Kasumi-1 (cell line): ENCODE data around the gene IL37.
"Not testable (repeated sequence)": the region's sequence is repeated elsewhere in the genome, so short reads cannot be mapped to it uniquely, and the experiment has no call there.

ENCODE experiments used
- DNase-seq, 2 experiments: peaks; one replicate each; lab custom pipeline; 2025; lab: John Stamatoyannopoulos, UW

IL37 gene

DNA sequence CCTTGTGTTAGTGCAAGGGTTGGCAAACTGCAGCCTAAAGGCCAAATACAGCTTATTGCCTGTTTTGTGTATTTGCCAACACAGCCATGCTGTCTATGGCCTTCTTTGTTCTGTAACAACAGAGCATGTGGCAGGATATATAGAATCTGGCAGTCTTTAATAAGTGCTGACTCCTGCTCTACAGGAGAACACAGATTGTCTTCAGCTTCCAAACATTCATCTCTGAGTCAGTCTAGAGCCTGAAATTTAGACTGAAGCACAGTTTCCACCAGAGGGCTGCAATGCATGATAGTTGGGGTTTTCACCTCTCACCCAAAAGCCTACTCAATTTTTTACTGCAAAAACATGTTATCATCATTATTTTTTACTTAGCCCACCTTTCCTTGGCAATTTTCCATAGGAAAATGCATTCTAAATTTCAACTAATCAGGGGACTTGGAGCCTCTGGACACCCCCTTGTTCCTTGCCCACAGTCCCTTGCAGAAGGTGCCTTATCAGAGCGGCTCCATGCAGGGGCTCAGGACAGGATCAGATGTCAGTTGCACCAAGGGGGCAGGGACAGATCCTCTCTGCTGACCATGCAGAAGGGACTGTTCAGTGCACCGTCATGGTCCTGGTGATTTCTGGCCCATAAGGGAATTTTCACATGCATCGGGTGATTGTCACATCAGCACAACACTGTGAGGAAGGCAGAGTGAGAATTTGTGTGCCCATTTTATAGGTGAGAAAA lies 12.4 kb downstream of the IL37 start:
- no peak for DNase-seq

DNA sequence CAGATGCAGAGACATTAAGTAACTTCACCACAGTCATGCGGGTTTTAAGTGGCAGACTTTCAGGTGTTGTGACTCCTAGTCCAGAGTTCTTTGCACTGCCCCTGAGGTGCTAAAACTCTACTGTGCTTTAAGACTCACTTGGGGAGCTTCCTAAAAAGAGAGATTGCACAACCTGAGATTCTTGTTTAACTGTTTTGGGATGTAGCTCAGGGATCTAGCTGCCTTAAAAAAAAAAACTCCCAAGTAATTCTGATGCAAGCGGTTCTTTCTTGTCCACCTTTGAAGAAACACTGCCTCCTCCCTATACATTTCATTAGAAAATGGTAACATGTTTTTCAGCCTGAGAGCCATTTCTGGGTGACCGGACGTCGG lies 13.0 kb downstream of the IL37 start:
- no peak for DNase-seq

DNA sequence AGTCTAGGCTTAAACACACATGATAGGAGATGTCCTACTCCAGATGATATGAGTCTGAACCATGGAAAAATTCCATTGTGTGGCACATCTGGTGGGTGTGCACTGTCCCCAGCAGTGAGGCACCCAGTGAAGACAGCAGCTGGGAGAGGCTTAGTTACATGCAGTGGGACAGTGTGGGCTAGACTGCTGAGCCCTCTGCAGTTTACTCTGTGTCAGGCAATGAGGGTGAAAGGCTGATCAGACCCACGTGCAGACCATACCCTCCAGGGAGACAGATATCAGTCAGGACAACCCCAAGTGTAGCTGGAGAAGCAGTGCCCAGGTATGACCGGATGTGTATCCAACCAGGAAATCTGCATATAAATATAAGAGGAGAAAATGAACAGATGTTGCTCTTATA lies 13.4 kb downstream of the IL37 start:
- no peak for DNase-seq

DNA sequence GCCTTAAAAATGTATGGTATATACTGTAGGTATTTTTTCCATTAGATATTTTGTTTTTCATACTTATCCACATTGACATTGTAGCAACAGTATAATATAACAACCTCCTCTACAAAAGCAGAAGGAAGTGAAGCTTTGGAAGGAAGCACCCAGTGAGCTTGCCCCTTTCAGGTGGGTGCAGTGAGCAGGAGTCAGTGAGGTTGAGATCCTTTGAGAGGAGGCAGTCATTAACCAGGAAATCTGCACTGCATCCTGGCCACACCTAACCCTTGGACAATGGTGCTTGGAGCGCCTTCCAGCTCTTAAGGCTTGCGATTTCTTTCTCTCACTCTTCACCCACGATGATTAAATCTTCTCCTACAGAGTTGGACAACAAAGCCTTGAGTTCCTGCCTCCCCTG lies 13.9 kb downstream of the IL37 start:
- peak; percentile 24 to 46 for DNase-seq

DNA sequence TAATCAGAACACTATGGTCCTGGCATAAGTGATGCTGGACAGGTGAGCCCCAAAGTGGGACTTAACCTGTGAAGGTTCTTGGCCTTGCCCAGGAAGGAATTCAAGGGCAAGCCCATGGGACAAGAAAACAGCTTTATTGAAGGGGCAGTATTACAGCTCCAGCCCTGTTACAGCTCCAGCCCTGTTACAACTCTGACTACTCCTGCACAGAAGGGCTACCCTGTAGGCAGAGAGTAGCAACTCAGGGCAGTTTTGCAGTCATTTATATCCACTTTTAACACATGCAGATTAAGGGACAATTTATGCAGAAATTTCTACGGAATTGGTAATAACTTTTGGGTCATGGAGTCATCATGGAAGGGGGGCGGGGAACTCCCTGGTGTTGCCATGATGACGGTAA lies 15.7 kb downstream of the IL37 start:
- DNase-seq: no peak

DNA sequence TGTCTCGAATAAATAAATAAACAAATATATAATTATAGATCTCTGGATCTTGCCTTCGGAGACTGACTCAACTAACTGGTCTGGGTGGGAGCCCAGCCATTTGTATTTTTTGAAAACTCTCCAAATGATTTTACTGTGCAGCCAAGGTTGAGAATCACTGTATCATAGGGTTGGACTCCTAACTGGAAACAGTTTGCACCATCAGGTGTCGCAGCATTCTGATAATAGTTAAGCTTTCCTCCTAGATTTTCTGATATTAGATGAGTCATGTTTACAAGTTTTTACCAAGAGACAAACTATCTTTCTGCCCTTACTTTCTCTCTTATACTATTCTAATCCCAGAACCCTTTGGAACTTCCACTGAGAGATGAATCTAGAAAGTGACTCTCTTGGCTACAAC lies 16.8 kb downstream of the IL37 start:
- no peak for DNase-seq

DNA sequence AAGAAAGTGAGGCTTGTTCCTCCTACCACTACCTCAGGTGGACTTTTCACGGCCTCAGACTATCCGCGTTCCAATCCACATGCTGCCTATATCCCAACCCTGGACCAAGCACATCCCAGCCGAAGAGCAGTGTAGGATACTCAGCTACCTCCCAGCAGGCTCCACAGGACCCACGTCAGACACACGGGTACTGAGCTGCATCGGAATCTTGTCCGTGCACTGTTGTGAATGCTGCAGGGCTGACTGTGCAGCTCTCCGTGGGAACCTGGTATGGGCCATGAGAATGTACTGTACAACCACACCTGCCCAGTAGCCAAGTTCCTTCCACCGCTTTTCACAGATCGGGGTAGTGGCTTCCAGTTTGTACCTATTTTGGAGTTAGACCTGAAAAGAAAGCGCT lies 22.3 kb downstream of the IL37 start:
- DNase-seq: no peak

DNA sequence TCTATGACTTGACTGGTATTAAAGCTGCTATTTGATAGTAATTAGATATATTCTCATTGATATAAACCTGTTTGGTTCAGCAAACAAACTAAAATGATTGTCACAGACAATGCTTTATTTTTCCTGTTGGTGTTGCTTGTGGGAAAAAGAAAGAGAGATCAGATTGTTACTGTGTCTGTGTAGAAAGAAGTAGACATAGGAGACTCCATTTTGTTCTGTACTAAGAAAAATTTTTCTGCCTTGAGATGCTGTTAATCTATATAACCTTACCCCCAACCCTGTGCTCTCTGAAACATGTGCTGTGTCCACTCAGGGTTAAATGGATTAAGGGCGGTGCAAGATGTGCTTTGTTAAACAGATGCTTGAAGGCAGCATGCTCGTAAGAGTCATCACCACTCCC lies 23.2 kb downstream of the IL37 start:
- not testable (repeated sequence) for DNase-seq

DNA sequence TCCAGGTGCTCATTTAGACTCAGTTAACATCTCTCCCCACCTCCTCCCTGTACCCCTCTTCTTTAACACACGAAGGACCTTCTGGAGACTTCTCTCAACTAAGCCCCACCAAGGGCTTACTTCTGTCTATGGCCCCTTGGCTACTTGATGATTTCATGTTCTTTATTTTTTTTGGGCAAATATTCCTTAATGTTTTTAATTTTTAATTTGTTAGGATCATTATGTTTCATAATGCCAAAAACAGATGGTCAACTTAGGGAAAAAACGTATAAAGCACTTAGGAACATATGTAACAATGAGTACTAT lies 25.9 kb downstream of the IL37 start:
- no peak for DNase-seq

DNA sequence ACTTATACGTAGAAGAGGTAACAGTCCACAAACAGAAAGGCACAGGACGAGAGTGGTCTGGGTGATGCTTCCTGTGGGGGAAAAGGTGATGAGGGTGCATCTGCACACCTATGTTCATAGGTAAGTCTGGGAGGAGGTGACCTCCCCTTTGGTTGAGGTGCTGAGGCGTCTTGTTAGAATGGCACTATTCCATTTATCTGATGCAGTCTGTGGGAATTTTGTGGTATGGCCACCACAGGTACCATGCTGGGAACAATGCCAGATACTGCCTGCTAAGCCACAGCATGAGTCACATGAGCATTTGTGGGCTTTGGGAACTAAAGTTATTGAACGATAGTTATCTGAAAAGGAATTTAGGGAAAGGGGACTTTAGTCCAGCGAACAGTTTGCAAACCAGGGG lies 27.9 kb downstream of the IL37 start:
- no peak for DNase-seq

DNA sequence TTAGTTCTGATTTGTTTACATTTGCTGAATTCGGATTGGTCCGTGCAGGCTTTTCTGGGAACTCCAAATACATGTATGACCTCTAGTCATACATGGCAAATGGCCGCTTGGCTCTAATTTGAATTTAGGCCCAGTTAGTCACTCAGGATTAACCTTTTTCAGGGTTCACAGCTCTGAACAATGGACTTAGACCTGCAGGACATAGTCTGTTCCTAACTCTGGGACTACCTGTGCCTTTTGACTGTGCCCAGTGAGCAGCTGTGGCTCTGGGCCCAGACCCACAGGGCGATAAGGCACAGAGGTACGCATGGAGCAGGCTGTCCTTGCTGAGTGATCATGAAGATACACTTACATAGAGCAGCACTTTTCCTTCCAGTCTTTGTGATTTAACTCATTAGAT lies 28.5 kb downstream of the IL37 start:
- no peak for DNase-seq

DNA sequence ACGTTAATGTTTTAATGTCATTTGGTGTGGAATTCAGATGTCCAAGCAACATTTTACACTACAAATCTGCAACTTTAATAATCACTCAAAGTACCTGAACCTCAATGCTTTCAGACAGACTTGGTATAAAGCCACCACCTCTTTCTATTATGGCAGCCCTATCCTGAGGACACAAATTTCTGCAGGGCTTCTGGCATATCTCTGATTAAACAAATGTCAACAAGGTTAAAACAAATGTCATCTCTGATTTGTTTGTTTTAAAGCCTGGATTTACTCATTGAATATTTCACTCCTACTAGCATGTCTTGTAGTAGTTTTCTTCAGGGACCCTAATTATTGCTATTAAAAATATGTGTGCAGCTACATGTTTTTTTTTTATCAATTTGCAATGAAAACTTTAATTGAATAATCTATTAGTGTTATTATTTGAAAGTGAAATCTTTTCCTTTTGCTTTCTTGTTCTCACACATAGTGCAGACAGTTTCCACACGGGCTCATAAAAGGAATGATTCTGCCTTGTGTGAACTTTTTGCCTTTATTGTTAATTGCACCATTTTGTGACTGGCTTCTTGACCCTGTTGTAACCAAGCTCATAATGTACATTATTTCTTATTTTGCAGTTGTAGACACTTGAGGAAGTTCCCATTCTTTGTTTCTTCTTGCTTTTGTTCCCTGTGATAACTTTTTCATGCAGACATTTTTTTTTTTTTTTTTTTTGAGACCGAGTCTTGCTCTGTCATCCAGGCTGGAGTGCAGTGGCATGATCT lies 30.1 kb downstream of the IL37 start:
- no peak for DNase-seq

DNA sequence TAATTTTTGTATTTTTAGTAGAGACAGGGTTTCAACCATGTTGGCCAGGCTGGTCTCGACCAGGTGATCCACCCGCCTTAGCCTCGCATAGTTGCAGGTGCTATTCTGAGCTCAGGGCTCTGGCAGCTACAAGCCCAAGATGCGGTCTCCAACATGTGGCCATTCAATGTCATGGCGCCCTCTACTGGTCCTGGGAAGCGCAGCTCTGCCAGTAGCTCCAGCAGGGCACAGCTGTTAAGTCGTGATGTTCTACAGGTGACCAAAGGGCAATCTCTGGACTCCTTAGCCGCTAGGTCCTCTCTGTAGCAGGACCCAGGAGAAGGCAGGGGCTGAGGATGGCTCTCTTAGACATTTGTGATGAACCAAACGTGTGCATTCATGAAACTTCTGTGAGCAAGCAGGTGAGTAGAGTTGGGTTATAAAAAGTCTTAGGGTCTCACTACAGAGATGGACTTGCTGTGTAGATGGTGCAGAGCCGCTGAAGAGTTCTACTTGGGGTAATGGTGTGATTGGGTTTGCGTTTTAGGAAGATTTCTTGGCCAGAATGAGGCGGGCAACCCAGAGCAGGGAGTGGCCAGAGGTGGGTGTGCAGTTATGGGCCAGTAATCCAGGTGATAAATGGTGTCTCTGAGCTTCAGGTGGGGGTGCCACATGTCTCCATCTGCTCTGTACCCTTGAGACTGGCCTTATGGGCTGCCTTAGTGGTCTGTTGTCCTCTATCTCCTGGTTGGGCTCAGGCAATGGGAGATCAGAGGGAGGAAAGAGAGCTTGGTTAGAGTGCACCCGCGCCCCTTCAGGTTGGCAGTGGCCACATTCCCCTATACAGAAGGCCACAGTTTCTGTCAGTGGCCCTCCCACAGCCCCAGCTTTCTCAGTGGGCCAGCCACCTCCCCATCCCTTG lies 31.0 kb downstream of the IL37 start:
- peak; percentile 71 to 79 for DNase-seq

DNA sequence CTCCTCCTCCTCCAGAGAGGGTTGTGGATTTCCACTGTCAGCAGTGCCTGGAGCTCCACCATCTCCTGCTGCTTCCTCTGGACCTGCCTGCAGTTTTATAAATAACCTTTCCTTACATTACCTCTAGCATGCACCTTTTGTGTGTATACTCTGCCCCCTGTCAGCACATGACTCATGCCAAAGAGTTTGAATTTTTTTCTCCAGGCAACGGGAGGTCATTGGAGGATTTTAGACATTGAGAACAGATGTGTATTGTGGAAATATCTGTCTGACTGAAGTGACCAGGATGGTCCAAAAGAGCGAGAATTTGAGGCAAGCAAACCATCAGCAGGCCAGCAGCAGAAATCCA lies 31.7 kb downstream of the IL37 start:
- no peak for DNase-seq

DNA sequence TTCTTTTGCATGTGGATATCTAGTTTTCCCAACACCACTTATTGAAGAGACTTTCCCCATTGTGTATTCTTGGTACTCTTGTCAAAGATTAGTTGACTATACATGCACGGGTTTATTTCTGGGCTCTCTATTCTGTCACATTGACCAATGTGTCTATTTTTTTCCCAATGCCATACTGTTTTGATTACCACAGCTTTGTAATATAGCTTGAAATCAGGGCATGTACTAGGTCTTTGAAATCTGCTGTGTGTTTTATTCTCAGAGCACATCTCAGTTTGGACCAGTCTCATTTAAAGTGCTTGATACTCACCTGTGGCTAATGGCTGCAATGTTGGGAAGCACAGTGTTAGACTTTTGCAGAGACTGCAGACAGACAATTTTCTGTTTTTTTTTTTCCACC lies 34.0 kb downstream of the IL37 start:
- no peak for DNase-seq

DNA sequence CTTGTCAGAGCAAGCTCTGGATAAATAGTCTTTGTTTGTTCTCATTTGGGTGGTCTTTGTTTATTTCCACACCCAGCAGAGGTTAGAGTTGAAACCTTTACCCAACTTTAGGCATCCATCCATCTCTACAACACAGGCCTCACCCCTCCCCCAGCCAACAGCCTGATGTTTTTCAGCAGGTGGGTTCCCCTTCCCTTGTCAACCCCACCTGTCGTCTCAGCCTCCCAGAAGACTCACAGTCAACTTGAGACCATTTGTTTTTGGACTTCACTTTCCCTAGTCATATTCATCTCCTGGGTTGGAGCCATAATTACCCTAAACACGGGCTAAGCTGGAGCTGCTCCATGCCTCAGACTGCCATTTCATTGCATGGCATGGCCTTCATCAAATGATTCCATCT lies 35.1 kb downstream of the IL37 start:
- DNase-seq: no peak

DNA sequence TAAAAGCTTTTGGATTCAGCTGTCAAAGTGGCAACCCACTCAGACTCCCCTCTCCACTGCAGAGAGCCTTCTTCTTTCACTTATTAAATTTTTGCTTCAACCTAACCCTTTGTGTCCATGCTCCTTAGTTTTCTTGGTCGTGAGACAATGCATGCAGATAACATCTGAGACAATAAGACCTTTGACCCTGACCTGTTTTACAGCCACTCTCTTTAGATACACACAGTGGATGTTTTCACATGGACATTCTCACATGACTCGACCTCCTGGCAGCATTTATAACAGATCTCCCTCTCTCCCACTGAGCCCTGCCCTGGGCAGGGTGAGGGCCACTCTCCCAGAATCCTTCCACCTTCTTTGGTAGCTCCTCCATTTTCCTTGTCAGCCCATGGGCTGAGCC lies 36.4 kb downstream of the IL37 start:
- no peak for DNase-seq

DNA sequence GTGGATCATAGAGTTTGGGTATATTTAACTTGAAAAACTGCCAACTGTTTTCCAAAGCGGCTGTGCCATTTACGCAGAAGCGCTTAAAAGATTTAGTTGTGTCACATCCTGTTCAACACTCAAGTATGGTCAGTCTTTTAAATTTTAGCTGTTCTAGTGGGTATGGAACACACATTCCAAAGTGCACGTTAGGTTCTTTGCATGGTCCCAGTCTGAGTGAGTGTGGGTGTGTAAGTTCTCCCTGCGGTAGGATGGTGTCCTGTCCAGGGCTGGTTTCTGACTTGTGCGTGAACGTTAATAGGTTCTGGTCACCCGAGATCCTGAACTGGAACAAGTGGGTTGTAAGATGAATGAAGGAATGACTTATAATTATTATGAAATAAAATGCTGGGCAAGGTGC lies 38.5 kb downstream of the IL37 start:
- DNase-seq: no peak

DNA sequence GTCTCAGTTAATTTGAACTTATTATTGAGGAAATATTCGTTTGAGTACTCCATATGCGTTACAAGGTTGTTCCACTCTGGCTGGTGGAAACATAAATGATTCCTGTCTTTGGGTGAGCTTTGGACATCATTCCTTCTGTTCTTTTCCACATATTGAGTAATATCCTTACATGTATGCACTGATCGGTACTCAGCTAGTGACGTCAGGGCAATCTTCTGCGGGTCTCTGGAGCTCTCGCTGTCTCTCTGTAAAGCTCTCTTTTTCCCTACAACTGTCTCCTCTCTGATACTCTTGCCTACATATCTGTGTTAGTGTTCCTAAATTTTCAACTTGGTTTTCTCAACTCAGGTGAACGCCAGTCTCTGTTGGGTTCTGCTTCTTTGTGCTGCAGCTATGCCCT lies 43.4 kb downstream of the IL37 start:
- no peak for DNase-seq

DNA sequence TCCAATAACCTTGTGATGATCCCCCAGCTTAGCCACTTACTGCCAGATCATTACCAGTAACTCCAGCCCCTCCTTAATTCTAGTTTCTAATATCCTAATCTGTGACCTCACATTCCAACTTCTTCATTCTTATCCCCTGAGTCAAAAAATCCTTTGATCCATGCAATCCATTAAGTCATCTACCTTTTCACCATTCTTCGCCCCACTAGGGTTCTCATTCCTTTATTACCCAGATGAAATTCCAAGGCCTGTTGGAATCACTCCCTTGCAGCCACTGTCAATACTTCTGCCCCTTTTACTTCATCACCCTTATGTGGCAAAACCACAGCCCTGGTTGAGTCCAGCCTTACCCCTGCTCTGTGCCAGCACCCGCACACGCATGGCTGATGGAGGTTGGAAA lies 46.5 kb downstream of the IL37 start:
- no peak for DNase-seq

DNA sequence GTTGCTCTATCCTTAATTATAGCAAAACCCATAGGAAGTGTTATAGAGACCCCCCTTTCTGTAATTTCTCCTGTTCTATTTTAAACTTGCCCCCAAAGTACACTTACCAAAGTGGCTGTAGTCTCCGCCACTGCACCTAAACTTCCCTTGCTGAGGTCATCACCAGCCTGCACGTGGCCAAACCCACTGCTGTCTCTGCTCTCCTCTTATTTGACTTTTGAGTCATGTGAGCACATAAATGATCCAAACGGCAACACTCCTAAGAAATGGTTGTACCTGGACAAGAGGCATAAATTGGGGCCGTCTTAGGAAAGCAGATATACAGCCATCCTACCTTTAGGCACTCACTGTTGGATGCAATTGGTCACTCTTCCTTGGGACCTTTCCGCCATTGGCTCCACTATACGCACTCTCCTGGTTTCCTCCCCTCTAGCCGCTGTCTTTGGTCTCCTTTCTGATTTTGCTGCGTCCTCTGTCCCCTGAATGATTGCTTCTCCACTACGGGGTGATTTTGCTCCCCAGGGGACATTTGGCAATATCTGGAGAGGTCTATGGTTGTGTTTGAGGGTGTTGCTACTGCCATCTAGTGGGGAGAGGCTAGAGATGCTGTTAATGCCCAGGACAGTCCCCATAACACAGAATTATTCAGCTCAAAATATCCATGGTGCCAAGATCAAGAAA lies 47.6 kb downstream of the IL37 start:
- DNase-seq: peak; percentile 63 to 79

DNA sequence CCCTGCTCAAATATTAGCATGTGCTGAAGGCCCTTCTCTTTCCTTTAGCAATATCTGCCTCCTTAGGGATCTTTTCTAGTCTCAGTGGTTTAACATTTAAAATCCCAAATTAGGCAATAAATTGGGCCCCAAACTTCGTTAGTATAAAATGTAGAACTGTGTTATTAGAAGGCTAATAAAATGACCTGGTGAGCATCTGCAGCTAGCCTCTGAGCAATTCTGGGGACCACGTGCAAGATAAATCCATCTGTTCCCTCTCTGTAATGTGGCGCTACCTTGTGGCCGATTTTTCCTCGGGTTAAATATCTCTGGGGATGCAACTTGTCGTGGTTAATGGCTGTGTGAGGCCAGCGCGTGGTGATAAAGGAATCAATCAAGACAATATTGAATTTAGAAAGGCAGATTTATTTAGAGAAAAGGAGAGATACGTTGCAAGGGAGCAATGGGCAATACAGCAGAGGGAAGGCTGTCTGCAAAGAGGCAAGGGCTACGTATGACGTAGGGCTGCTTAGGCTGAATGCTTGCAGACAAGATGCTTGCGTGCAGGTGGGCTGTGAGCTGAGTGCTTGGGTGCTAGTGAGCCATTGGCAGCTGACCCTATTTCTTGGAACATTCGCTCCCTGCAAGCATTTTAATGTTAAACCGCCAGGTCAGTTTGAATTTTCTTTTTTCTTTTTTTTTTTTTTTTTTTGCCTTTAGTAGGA lies 48.3 kb downstream of the IL37 start:
- peak; percentile 34 to 46 for DNase-seq
